Measurements from ENCODE around the gene MAP2K2. TPM values are rescaled to one million over a fixed set of nuclear protein-coding genes. Genes with fewer than 3 reads are reported as not detected.

MAP2K2 gene
- total RNA-seq, 1 experiment from 2014 or later: 171 TPM

GRCh38 chr19:4081441-4082129, 42.3 kb downstream of the MAP2K2 start:
- Mint-ChIP-seq H3K9me3 (ENCODE audit: unreplicated experiment) (no peaks in the 10 kb centered on the region), H3K27ac (ENCODE audit: low read depth, unreplicated experiment) (no peak overlapping the region), H3K36me3 (ENCODE audit: insufficient read depth, unreplicated experiment) (peaks cover 12% of the 10 kb centered on the region), H3K27me3 (ENCODE audit: insufficient read depth, unreplicated experiment) (no peaks in the 10 kb centered on the region), H3K4me3 (ENCODE audit: unreplicated experiment) (no peak overlapping the region), H3K4me1 (ENCODE audit: insufficient read depth, unreplicated experiment) (no peaks in the 10 kb centered on the region)
- DNase-seq (ENCODE audit: unreplicated experiment): peak; percentile 46
- no TSS peak for BruUV-seq (replicated peaks)
- ChIA-PET CTCF (interaction anchor here (0.7 to 0.8 kb wide), 2 partner anchors 59 to 106 kb away, joined by 4 read pairs; no protein-coding TSS in a partner anchor), POLR2A (no interaction called here)
- TF ChIP-seq CTCF (IDR thresholded peaks at IDR 0.05; ENCODE audit: unreplicated experiment): no peak
- intact Hi-C loops (cut with micrococcal nuclease): no loop called here

GRCh38 chr19:4080473-4080872, 43.4 kb downstream of the MAP2K2 start:
- Mint-ChIP-seq H3K4me3 (ENCODE audit: unreplicated experiment) (no peak overlapping the region), H3K27me3 (ENCODE audit: insufficient read depth, unreplicated experiment) (no peaks in the 10 kb centered on the region), H3K9me3 (ENCODE audit: unreplicated experiment) (no peaks in the 10 kb centered on the region), H3K36me3 (ENCODE audit: insufficient read depth, unreplicated experiment) (peaks cover 6% of the 10 kb centered on the region), H3K4me1 (ENCODE audit: insufficient read depth, unreplicated experiment) (no peaks in the 10 kb centered on the region), H3K27ac (ENCODE audit: low read depth, unreplicated experiment) (no peak overlapping the region)
- ChIA-PET POLR2A (no interaction called here), CTCF (interaction anchor here (0.8 kb wide), 1 partner anchor 60 kb away, joined by 4 read pairs; no protein-coding TSS in a partner anchor)
- no peak for TF ChIP-seq CTCF (IDR thresholded peaks at IDR 0.05; ENCODE audit: unreplicated experiment)
- intact Hi-C loops (cut with micrococcal nuclease): no loop called here
- no peak for DNase-seq (ENCODE audit: unreplicated experiment)
- BruUV-seq (replicated peaks): no TSS peak

- H3K27ac Mint-ChIP-seq (ENCODE audit: low read depth, unreplicated experiment): no peak overlapping the region
- no peaks in the 10 kb centered on the region for H3K4me1 Mint-ChIP-seq (ENCODE audit: insufficient read depth, unreplicated experiment)
- TF ChIP-seq CTCF (IDR thresholded peaks at IDR 0.05; ENCODE audit: unreplicated experiment): no peak
- intact Hi-C loops (cut with micrococcal nuclease): loop anchor here (10.0 kb wide), 1 partner anchor 57 kb away; no protein-coding TSS in a partner anchor
- H3K36me3 Mint-ChIP-seq (ENCODE audit: insufficient read depth, unreplicated experiment): no peaks in the 10 kb centered on the region
- peak; percentile 36 for DNase-seq (ENCODE audit: unreplicated experiment)
- ChIA-PET CTCF (interaction anchor here (0.6 kb wide), 2 partner anchors 42 to 558 kb away, joined by 3 to 4 read pairs; no protein-coding TSS in a partner anchor), POLR2A (no interaction called here)
- no peaks in the 10 kb centered on the region for H3K27me3 Mint-ChIP-seq (ENCODE audit: insufficient read depth, unreplicated experiment)
- no TSS peak for BruUV-seq (replicated peaks)
- H3K4me3 Mint-ChIP-seq (ENCODE audit: unreplicated experiment): peak overlapping the region; percentile 36
- H3K9me3 Mint-ChIP-seq (ENCODE audit: unreplicated experiment): no peaks in the 10 kb centered on the region
Measured at GRCh38 chr19:4077800-4078684, 45.9 kb downstream of the MAP2K2 start.

GRCh38 chr19:4077007-4077374, 46.9 kb downstream of the MAP2K2 start:
- DNase-seq (ENCODE audit: unreplicated experiment): no peak
- CTCF ChIA-PET: interaction anchor here (0.6 kb wide), 1 partner anchor 560 kb away, joined by 3 read pairs; no protein-coding TSS in a partner anchor
- no peaks in the 10 kb centered on the region for H3K4me1 Mint-ChIP-seq (ENCODE audit: insufficient read depth, unreplicated experiment)
- no peaks in the 10 kb centered on the region for H3K27me3 Mint-ChIP-seq (ENCODE audit: insufficient read depth, unreplicated experiment)
- intact Hi-C loops (cut with micrococcal nuclease): loop anchor here (10.0 kb wide), 1 partner anchor 58 kb away; no protein-coding TSS in a partner anchor
- POLR2A ChIA-PET: interaction anchor here (1.0 kb wide), 1 partner anchor 54 kb away, joined by 3 read pairs; no protein-coding TSS in a partner anchor
- BruUV-seq (replicated peaks): no TSS peak
- TF ChIP-seq CTCF (IDR thresholded peaks at IDR 0.05; ENCODE audit: unreplicated experiment): no peak
- H3K9me3 Mint-ChIP-seq (ENCODE audit: unreplicated experiment): no peaks in the 10 kb centered on the region
- no peak overlapping the region for H3K4me3 Mint-ChIP-seq (ENCODE audit: unreplicated experiment)
- no peaks in the 10 kb centered on the region for H3K36me3 Mint-ChIP-seq (ENCODE audit: insufficient read depth, unreplicated experiment)
- no peak overlapping the region for H3K27ac Mint-ChIP-seq (ENCODE audit: low read depth, unreplicated experiment)

Measured in MCF 10A (cell line).